Neural progenitor cell (in vitro differentiated cells): ENCODE measurements around the gene BPIFB2. TPM values are rescaled to one million over a fixed set of nuclear protein-coding genes. Genes with fewer than 3 reads are reported as not detected.

ENCODE experiments used
- DNase-seq: peaks from one replicate; pipeline ENCODE4 v3.0.0-alpha.2; 2016; ENCODE audit warnings: low spot score
- H2AFZ ChIP-seq: fragments of 200-600 bp; sonication (generic); replicated peaks from 2 replicates; pipeline ENCODE4 v1.6.1; 2016; ENCODE audit warnings: antibody characterized with exemption
- H3F3A ChIP-seq: fragments of 200-600 bp; sonication (generic); 2 replicates; pipeline ENCODE4 v1.6.1; 2016; ENCODE audit warnings: antibody characterized with exemption, low read depth
- H3K27ac ChIP-seq: fragments of 200-600 bp; sonication (generic); 2 replicates; pipeline ENCODE4 v1.5.1; 2016; ENCODE audit warnings: mild to moderate bottlenecking
- H3K27me3 ChIP-seq: fragments of 200-600 bp; sonication (generic); 2 replicates; pipeline ENCODE4 v1.6.1; 2016; ENCODE audit warnings: mild to moderate bottlenecking, moderate library complexity
- H3K36me3 ChIP-seq: fragments of 200-600 bp; sonication (generic); 2 replicates; pipeline ENCODE4 v1.5.1; 2016
- H3K4me1 ChIP-seq: fragments of 200-600 bp; sonication (generic); 2 replicates; pipeline ENCODE4 v1.6.1; 2016; ENCODE audit warnings: mixed run types
- H3K4me2 ChIP-seq: fragments of 200-600 bp; sonication (generic); 2 replicates; pipeline ENCODE4 v1.6.1; 2016
- H3K4me3 ChIP-seq: fragments of 200-600 bp; sonication (generic); 2 replicates; pipeline ENCODE4 v1.5.1; 2016
- H3K79me2 ChIP-seq: fragments of 200-600 bp; sonication (generic); 2 replicates; pipeline ENCODE4 v1.6.1; 2016; ENCODE audit warnings: low read depth
- H3K9ac ChIP-seq: fragments of 200-600 bp; sonication (generic); 2 replicates; pipeline ENCODE4 v1.6.1; 2016
- H3K9me3 ChIP-seq: fragments of 200-600 bp; sonication (generic); 2 replicates; pipeline ENCODE4 v1.5.1; 2016; ENCODE audit warnings: low read depth
- H4K20me1 ChIP-seq: fragments of 200-600 bp; sonication (generic); 2 replicates; pipeline ENCODE4 v1.6.1; 2016; ENCODE audit warnings: low read depth
- H3K27ac Mint-ChIP-seq: 3 replicates; pipeline ENCODE4 v1.8.0; 2021; ENCODE audit warnings: mixed read lengths
- H3K27me3 Mint-ChIP-seq: 2 replicates; pipeline ENCODE4 v1.8.0; 2022; ENCODE audit warnings: low read depth, mild to moderate bottlenecking, inconsistent platforms, moderate library complexity, mixed read lengths; ENCODE audit not compliant: insufficient read depth
- H3K36me3 Mint-ChIP-seq: 3 replicates; pipeline ENCODE4 v1.8.0; 2021; ENCODE audit warnings: mixed read lengths
- H3K4me1 Mint-ChIP-seq: 3 replicates; pipeline ENCODE4 v1.8.0; 2021; ENCODE audit warnings: mixed read lengths
- H3K4me3 Mint-ChIP-seq: 3 replicates; pipeline ENCODE4 v1.8.0; 2021; ENCODE audit warnings: mild to moderate bottlenecking, moderate library complexity, mixed read lengths
- H3K9me3 Mint-ChIP-seq: 3 replicates; pipeline ENCODE4 v1.8.0; 2020; ENCODE audit warnings: mixed read lengths
- CTCF ChIP-seq: fragments of 200-600 bp; sonication (generic); IDR thresholded peaks from 2 replicates; pipeline ENCODE4 v1.5.1; 2017; ENCODE audit warnings: antibody characterized with exemption, mild to moderate bottlenecking
- EZH2 ChIP-seq: fragments of 200-600 bp; sonication (generic); IDR thresholded peaks from 2 replicates; pipeline ENCODE4 v1.6.1; 2017; ENCODE audit warnings: antibody characterized with exemption, mild to moderate bottlenecking, moderate library complexity
- EZH2phosphoT487 ChIP-seq: fragments of 200-600 bp; sonication (generic); IDR thresholded peaks from 2 replicates; pipeline ENCODE4 v1.6.1; 2017; ENCODE audit warnings: antibody characterized with exemption
- total RNA-seq: library from RNA; depleted of rRNA; stranded (reverse); fragments of >200 nt; gene quantifications from 2 replicates; pipeline ENCODE4 v1.2.3, GENCODE V29; 2015; ENCODE audit warnings: low replicate concordance

The BPIFB2 gene
- total RNA-seq, 1 donor from 2014 or later: not detected

- Histone ChIP-seq H3K9ac (no peak overlapping the region), H3K79me2 (no peaks in the 10 kb centered on the region), H3K9me3 (no peaks in the 10 kb centered on the region), H3K4me1 (no peaks in the 10 kb centered on the region), H3K4me2 (no peak overlapping the region), H3K4me3 (no peak overlapping the region), H3K27ac (no peak overlapping the region), H3K36me3 (no peaks in the 10 kb centered on the region), H2AFZ (no peak overlapping the region), H3F3A (no peaks in the 10 kb centered on the region), H3K27me3 (peaks cover 26% of the 10 kb centered on the region), H4K20me1 (no peaks in the 10 kb centered on the region)
- H3K9me3 Mint-ChIP-seq: no peaks in the 10 kb centered on the region
- no peak overlapping the region for H3K4me3 Mint-ChIP-seq
- no peaks in the 10 kb centered on the region for H3K36me3 Mint-ChIP-seq
- H3K27me3 Mint-ChIP-seq: peaks cover 13% of the 10 kb centered on the region
- TF ChIP-seq EZH2: no peak
- TF ChIP-seq EZH2phosphoT487: no peak
- no peak for TF ChIP-seq CTCF
- H3K4me1 Mint-ChIP-seq: no peaks in the 10 kb centered on the region
- no peak overlapping the region for H3K27ac Mint-ChIP-seq
- no peak for DNase-seq
Observed at GRCh38 chr20:33037456-33037855, 30.0 kb downstream of the BPIFB2 start.

GRCh38 chr20:33038243-33038642 lies 30.7 kb downstream of the BPIFB2 start:
- Mint-ChIP-seq H3K27ac (no peak overlapping the region), H3K27me3 (peaks cover 13% of the 10 kb centered on the region), H3K36me3 (no peaks in the 10 kb centered on the region), H3K4me1 (no peaks in the 10 kb centered on the region), H3K9me3 (no peaks in the 10 kb centered on the region), H3K4me3 (no peak overlapping the region)
- Histone ChIP-seq H3K27ac (no peak overlapping the region), H3K9me3 (no peaks in the 10 kb centered on the region), H3F3A (no peaks in the 10 kb centered on the region), H3K4me3 (no peak overlapping the region), H3K4me2 (no peak overlapping the region), H3K27me3 (peaks cover 26% of the 10 kb centered on the region), H3K4me1 (no peaks in the 10 kb centered on the region), H3K9ac (no peak overlapping the region), H3K36me3 (no peaks in the 10 kb centered on the region), H2AFZ (no peak overlapping the region), H4K20me1 (no peaks in the 10 kb centered on the region), H3K79me2 (no peaks in the 10 kb centered on the region)
- no peak for TF ChIP-seq EZH2phosphoT487
- TF ChIP-seq EZH2: no peak
- TF ChIP-seq CTCF: no peak
- DNase-seq: no peak

- TF ChIP-seq EZH2 (no peak), CTCF (no peak), EZH2phosphoT487 (no peak)
Observed at GRCh38 chr20:33042430-33042829, 34.9 kb downstream of the BPIFB2 start.

More at GRCh38 chr20:33042430-33042829, 34.9 kb downstream of the BPIFB2 start:
- H3K27me3 Mint-ChIP-seq: peaks cover 7% of the 10 kb centered on the region
- Histone ChIP-seq H3K27me3 (peaks cover 22% of the 10 kb centered on the region), H3K4me3 (no peak overlapping the region), H3K79me2 (no peaks in the 10 kb centered on the region), H3F3A (no peaks in the 10 kb centered on the region), H4K20me1 (no peaks in the 10 kb centered on the region), H3K36me3 (no peaks in the 10 kb centered on the region), H3K4me2 (no peak overlapping the region), H3K27ac (no peak overlapping the region), H2AFZ (no peak overlapping the region), H3K9me3 (no peaks in the 10 kb centered on the region), H3K9ac (no peak overlapping the region), H3K4me1 (no peaks in the 10 kb centered on the region)
- no peak overlapping the region for H3K27ac Mint-ChIP-seq
- DNase-seq: no peak
- no peak overlapping the region for H3K4me3 Mint-ChIP-seq
- H3K4me1 Mint-ChIP-seq: no peaks in the 10 kb centered on the region
- no peaks in the 10 kb centered on the region for H3K36me3 Mint-ChIP-seq
- peaks cover 19% of the 10 kb centered on the region for H3K9me3 Mint-ChIP-seq
